ENCODE results near the gene EXOC2.
A peak's percentile ranks its signal among the peaks of the same experiment; 100 is the strongest.
"Not testable (repeated sequence)": the region's sequence is repeated elsewhere in the genome, so short reads cannot be mapped to it uniquely, and the experiment has no call there.

The EXOC2 gene

DNA sequence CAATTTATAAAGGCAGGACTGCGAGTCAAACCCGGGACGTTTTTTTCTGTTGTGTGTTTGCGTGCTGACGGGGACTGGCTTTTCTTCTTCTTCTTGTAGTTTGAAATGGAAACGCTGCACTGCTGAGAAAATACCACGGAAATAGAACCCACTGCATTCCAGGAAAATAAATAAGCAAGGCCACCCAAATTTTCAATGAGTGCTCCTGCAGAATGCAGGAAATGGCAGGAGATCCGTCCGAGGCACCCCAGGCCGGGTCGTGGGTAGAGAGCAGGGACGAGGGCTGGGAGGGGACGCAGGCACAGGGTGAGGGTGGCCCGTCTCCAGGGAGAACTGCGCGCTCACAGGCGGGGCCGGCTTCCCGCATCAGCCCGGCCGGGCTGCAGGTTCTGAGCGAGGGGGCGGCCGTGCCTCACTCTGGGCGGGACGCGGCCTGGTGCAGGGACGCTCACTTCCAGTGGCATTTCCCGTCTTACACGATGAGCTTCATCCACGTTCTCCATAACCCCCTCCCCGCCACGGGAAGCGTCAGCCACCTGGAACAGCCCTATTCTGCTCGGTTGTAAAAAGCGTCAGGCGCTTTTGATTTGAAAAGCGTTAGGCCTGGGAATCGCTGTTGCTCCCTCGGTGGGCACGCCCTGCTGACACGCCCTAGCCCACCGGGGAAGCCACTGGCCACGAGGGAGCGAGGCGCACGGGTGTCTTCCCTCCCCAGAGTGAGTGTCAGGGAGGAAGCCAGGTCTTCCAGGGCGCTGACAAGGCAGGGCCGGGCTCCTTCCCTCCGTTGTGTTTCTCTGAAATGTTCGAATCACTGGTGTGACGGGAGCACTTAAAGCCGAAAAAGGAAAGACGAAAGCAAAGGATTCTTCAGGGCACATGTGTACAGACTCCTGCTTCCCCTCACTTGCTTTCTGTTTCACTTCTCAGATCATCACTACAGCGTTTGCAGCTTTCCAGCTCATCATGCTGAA, 17.9 kb upstream of the EXOC2 start:
- DNase-seq = peak; percentile 24 to 48

GRCh38 chr6:709471-710056, 16.6 kb upstream of the EXOC2 start:
- DNase-seq = no peak

DNA sequence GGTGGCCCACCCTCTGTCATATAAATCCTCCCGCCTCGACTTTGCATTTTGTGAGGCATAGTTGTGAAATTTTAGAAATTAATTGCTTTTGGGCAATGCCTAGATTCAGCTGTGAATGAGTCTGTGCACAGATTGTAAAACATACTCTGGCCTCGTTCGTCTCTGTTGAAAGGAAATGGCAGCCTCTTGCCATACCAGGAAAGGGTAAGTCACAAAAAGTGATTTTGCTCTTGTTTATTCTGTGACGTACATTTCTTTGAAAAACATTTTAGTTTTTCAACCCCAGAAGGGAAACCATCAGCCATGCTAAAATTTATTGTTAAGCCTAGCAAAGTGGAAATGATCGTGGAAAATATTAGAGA, 15.3 kb upstream of the EXOC2 start:
- no peak for DNase-seq

DNA sequence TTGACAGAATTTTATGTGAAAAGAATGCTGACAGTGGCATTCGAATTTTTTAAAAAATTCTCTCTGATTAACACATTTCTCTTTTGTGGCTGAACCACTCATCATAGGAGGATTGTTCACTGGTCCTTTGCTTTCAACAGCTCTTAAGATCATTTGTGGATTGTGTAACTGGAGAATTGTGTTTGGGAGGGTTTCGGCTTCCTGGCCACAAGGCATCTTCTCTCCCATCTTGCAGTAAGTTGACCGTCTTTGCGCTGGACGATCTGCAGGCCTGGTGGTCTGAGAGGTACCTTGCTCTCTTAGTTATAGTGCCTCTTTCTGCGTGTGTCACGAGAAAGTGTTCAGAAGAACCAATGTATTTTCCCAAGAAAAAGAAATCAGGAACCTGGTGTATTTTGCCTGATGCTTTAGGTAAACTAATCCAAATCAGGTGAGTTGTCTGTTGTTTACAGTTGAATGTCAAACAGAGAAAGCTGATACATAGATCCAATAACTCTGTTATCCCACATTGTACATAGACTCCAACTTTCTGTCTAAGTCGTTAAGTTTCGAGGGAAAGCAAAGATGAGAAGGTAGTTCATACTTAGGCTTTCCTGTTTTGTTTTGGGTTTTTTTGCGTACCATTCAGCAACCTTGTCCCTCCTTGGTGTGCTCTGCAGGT, 14.8 kb upstream of the EXOC2 start:
- no peak for DNase-seq

- DNase-seq = no peak
Measured at GRCh38 chr6:706819-707381, 14.0 kb upstream of the EXOC2 start.

DNA sequence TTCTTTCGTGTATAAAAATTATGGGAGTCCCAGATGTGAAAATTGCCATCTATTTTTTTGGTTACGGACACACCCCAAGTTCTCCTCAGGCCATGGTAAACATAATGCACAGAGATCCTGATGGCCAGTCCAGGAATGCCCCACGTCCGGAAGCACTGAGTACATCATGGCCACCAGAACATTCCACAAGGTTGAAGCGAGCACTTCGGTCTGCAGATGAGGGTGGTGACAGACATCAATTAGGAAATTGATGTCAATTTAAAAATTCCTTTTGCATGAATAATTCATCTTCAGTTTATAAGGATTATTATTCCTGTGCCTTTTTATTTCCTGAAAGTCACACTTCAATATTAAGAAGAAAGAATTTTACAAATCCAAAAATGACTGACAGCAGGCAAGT, 13.2 kb upstream of the EXOC2 start:
- no peak for DNase-seq

DNA sequence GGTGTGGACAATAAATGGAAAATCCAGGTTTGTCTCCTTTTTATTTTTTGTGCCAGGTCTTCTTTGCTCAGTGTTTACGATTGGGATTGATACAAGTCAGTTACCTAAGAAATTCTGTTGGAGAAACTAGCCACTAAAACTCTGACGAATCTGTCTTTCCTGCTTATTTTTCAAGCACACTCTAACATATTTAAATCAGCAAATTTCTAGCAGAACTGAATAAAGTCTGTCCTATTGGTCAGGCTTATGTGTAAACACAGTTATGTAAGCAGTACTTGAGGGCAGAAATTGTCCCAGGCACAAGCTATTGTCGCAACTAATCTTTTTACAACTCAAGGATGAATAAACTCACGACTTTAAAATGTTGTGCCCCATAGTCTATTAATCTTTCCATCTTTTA, 12.1 kb upstream of the EXOC2 start:
- no peak for DNase-seq

DNA sequence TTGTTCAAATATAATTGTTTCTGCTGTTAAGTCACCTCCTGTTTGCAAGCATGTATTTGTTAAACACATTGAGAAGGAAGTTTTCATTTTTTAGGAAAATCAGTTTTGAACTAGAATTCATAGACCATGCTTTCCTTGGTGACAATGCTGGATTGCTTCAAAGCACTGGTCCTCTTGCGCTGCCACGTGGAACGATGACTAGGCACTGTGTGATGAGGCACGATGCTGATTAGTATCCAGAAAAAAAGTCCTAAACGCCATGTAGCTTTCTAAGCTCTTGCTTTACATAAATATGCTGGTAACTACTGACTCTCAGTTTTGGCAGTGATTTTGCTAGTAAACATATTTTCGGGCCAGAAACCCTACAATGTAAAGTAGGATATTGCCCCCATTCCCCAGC, 11.1 kb upstream of the EXOC2 start:
- DNase-seq = no peak

GRCh38 chr6:703552-703951, 10.6 kb upstream of the EXOC2 start:
- DNase-seq = no peak

GRCh38 chr6:701700-702479, 9.0 kb upstream of the EXOC2 start:
- DNase-seq = no peak

GRCh38 chr6:701215-701614, 8.3 kb upstream of the EXOC2 start:
- no peak for DNase-seq

DNA sequence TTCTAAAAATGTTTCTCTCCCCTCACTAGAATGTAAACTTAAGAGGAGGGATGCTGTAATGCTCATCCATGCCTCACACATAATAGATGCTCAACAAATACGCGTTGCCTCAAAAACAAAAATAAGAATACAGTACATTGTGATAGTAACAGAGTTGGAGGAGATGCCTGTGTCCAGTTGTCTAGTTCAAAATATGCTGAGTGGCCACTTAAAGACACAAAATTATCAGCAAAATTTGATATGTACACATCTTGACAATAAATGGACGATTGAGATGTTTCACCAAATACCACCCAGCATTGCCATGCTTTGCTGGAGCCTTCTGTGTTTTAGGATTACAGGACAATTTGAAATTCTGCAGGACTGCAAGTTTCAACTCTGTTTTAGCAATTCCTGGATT, 7.6 kb upstream of the EXOC2 start:
- DNase-seq = no peak

- no peak for DNase-seq
Measured at GRCh38 chr6:699319-699718, 6.4 kb upstream of the EXOC2 start.

- not testable (repeated sequence) for DNase-seq
Measured at GRCh38 chr6:694431-695126, 1.6 kb upstream of the EXOC2 start.

DNA sequence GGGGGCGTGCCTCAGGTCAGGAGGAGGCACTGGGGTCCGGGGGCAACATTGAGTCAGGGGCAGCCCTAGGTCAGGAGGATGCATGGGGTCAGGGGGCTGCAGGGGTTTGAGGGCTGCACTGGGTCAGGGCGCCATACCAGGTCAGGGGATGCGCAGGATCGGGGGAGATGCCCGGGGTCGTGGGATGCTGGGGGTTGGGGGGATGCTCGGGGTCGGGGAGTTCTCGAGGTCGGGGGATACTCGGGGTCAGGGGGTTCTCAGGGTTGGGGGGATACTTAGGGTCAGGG, 727 bp upstream of the EXOC2 start:
- no peak for DNase-seq

GRCh38 chr6:692356-692851, 535 bp downstream of the EXOC2 start:
- peak; percentile 55 to 72 for DNase-seq

GRCh38 chr6:689223-689622, 3.7 kb downstream of the EXOC2 start:
- no peak for DNase-seq

DNA sequence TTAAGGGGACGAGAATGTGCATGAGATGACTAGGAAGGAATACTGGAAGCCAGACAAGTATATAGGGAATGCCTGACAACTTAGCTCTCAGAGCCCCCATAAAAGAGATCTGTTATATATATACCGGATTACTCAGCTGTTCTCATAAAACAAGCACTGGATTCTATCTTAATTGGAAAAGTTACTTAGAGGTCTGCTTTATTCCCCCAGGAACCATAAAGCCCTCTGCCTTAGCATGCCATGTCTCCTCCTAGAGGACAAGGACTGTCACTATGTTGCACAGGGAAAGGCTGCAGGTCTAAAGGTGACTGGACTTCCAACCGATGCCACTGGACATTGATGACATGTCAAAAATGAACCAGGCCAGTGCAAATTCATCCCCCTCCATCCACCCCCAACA, 6.4 kb downstream of the EXOC2 start:
- no peak for DNase-seq

DNA sequence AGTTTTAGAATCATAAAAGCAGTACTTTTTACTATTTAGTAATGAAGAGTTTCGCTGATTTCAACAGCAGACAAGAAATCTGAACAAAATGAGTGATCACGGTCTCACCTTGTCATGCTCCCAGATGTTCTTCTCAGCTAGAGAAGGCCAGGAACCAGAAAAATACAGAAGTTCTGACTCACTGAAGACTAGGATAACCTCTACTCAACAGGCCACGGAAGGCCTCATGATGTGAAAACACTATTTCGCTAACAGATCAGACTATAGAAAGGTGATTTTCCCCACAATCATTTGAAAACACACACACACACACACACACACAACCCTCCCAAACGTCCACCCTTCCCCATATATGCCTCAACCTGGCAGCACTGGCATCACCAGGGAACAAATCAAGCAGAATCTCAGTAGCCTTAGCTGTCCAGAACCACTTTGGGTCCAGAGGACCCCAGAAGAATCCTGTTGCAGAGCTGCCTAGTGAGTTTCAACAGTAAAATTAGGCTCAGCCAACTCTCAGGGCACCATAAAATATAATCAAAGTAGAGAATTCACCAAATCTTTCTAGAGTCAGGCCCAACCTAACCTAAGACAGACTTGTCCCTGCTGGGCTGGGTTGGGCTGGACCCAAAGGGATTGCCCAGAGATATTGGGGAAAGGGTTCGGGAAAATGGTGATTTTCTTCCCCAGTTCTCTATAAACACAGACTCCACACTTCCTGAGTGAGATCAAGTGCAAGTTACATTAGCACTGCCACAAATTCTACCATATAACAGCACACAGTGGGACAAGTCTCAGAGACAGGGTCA, 7.9 kb downstream of the EXOC2 start:
- DNase-seq = no peak

DNA sequence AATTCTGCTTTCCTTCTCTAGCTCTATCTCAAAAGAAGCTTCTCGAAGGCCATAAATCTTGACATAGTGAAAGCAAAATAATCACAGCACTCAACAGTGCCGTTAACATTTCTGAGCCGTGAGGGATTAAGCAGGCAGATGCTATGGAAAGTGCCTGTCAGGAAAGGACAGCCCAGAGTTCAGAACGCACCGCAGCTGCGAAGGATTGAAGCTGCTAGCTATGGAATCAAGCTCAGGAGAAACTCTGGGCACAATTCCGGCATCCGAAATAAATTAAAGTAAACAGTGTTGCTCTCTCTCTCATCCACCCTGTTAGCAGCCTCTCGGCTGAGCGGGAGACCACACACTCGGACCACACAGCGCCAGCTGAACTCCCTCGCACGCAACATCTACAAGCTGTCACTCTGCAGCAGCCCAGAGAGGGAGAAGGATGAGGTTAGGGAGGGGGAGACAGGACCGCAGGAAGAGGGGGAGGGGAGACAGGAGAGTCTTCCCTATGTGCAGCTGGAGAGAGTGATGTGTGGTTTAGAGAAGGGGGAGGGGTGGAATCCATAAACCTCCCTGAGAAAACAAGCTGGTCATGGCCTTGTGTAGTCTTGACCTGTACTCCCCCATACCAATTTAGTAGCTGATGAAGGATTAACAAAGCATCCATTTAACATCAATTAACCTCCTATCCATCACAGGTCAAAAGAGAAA, 9.0 kb downstream of the EXOC2 start:
- DNase-seq = no peak

All from Kasumi-1 (cell line).